ENCODE data around the gene PPT2.
"Not testable (repeated sequence)": the region's sequence is repeated elsewhere in the genome, so short reads cannot be mapped to it uniquely, and the experiment has no call there.

The PPT2 gene

GRCh38 chr6:32190911-32191677, 37.2 kb downstream of the PPT2 start:
- peak; percentile 28 to 31 for DNase-seq

GRCh38 chr6:32191696-32192607, 38.0 kb downstream of the PPT2 start:
- peak; percentile 38 to 39 for DNase-seq

- DNase-seq = peak; percentile 63 to 70
Measured at GRCh38 chr6:32192608-32193039, 38.7 kb downstream of the PPT2 start, which contains the start of gene GPSM3. Gene GPSM3 (minus strand): TSS chr6:32192643. CDS start chr6:32192513, 130 bp downstream.

- DNase-seq = peak in 1 of 2 experiments; percentile 23
Measured at GRCh38 chr6:32193096-32193495, 39.2 kb downstream of the PPT2 start.

- DNase-seq = no peak
Measured at GRCh38 chr6:32194388-32194787, 40.4 kb downstream of the PPT2 start.

- DNase-seq = peak; percentile 51 to 63
Measured at GRCh38 chr6:32194825-32195651, 41.1 kb downstream of the PPT2 start.

GRCh38 chr6:32195652-32195901, 41.6 kb downstream of the PPT2 start:
- peak; percentile 100 for DNase-seq

GRCh38 chr6:32195902-32196681, 42.2 kb downstream of the PPT2 start:
- peak; percentile 80 to 82 for DNase-seq

- peak in 1 of 2 experiments; percentile 20 for DNase-seq
Measured at GRCh38 chr6:32196682-32197616, 43.0 kb downstream of the PPT2 start.

- DNase-seq = no peak
Measured at GRCh38 chr6:32198345-32198696, 44.4 kb downstream of the PPT2 start.

- no peak for DNase-seq
Measured at GRCh38 chr6:32198866-32199265, 44.9 kb downstream of the PPT2 start.

- DNase-seq = no peak
Measured at GRCh38 chr6:32200711-32201475, 47.0 kb downstream of the PPT2 start.

GRCh38 chr6:32202186-32202585, 48.2 kb downstream of the PPT2 start:
- DNase-seq = no peak

GRCh38 chr6:32203426-32204267, 49.7 kb downstream of the PPT2 start:
- no peak for DNase-seq

- DNase-seq = no peak
Measured at GRCh38 chr6:32204268-32204715, 50.4 kb downstream of the PPT2 start.

- no peak for DNase-seq
Measured at GRCh38 chr6:32208996-32209395, 55.1 kb downstream of the PPT2 start.

GRCh38 chr6:32210191-32210601, 56.3 kb downstream of the PPT2 start:
- no peak for DNase-seq

- not testable (repeated sequence) for DNase-seq
Measured at GRCh38 chr6:32211432-32211831, 57.5 kb downstream of the PPT2 start.

GRCh38 chr6:32212076-32212760, 58.3 kb downstream of the PPT2 start:
- DNase-seq = no peak

Data from activated T-cell treated with anti-CD3 and anti-CD28 coated beads, Interleukin-2, amount 50 U/mL, for 48 hours (primary cell).